SK-N-SH treated with all-trans-retinoic acid at 6 μM for 48 hours (cell line): ENCODE data around the gene CUL2.

Source experiments
- ATAC-seq: fragments of 200-7000 bp; cut with Tn5 transposase; 3 replicates; pipeline ENCODE4 v1.9.1; 2020; ENCODE audit warnings: mild to moderate bottlenecking, moderate library complexity
- ARNTL ChIP-seq: fragments of 450-650 bp; formaldehyde crosslinking; IDR thresholded peaks from 2 replicates; pipeline ENCODE4 v1.5.0; 2020; ENCODE audit warnings: low read depth, mild to moderate bottlenecking, moderate library complexity, borderline replicate concordance
- BACH2 ChIP-seq: fragments of 250-450 bp; sonication (Bioruptor Pico); IDR thresholded peaks from 2 replicates; pipeline ENCODE4 v1.9.0; 2021; ENCODE audit warnings: mild to moderate bottlenecking, borderline replicate concordance
- CSDC2 ChIP-seq: fragments of 250-450 bp; sonication (Bioruptor Pico); IDR thresholded peaks from 2 replicates; pipeline ENCODE4 v1.5.0; 2020; ENCODE audit warnings: mild to moderate bottlenecking, moderate library complexity
- ESRRG ChIP-seq: fragments of 250-450 bp; sonication (Bioruptor Pico); IDR thresholded peaks from 2 replicates; pipeline ENCODE4 v1.6.1; 2021; ENCODE audit warnings: mild to moderate bottlenecking
- GLIS3 ChIP-seq: fragments of 250-450 bp; sonication (Bioruptor Pico); IDR thresholded peaks from 2 replicates; pipeline ENCODE4 v1.5.0; 2020; ENCODE audit warnings: mild to moderate bottlenecking, moderate library complexity
- ISL1 ChIP-seq: fragments of 250-450 bp; sonication (Bioruptor Pico); IDR thresholded peaks from 2 replicates; pipeline ENCODE4 v2.1.2; 2022; ENCODE audit warnings: mild to moderate bottlenecking, moderate library complexity
- OSR1 ChIP-seq: fragments of 250-450 bp; sonication (Bioruptor Pico); IDR thresholded peaks from 2 replicates; pipeline ENCODE4 v1.8.0; 2022; ENCODE audit warnings: moderate library complexity, mild to moderate bottlenecking, inconsistent platforms
- PPARA ChIP-seq: fragments of 250-450 bp; sonication (Bioruptor Pico); IDR thresholded peaks from 2 replicates; pipeline ENCODE4 v1.5.0; 2020; ENCODE audit warnings: mild to moderate bottlenecking, borderline replicate concordance
- RARB ChIP-seq: fragments of 250-450 bp; sonication (Bioruptor Pico); IDR thresholded peaks from 2 replicates; pipeline ENCODE4 v1.8.0; 2021; ENCODE audit warnings: mild to moderate bottlenecking, moderate library complexity
- SNAI2 ChIP-seq: fragments of 250-450 bp; sonication (Bioruptor Pico); IDR thresholded peaks from 2 replicates; pipeline ENCODE4 v1.5.0; 2020; ENCODE audit warnings: mild to moderate bottlenecking, moderate library complexity
- TCF4 ChIP-seq: fragments of 250-450 bp; sonication (Bioruptor Pico); IDR thresholded peaks from 2 replicates; pipeline ENCODE4 v1.8.0; 2021; ENCODE audit warnings: mild to moderate bottlenecking, moderate library complexity, borderline replicate concordance
- TOX ChIP-seq: fragments of 250-450 bp; sonication (Bioruptor Pico); IDR thresholded peaks from 2 replicates; pipeline ENCODE4 v1.8.0; 2021; ENCODE audit warnings: mild to moderate bottlenecking, moderate library complexity, borderline replicate concordance
- ZC3H10 ChIP-seq: fragments of 250-450 bp; sonication (Bioruptor Pico); IDR thresholded peaks from 2 replicates; pipeline ENCODE4 v1.5.1; 2021; ENCODE audit warnings: mild to moderate bottlenecking, moderate library complexity
- ZFP3 ChIP-seq: fragments of 250-450 bp; sonication (Bioruptor Pico); IDR thresholded peaks from 2 replicates; pipeline ENCODE4 v1.5.0; 2020; ENCODE audit warnings: mild to moderate bottlenecking, moderate library complexity
- ZFP30 ChIP-seq: fragments of 450-650 bp; formaldehyde crosslinking; IDR thresholded peaks from 2 replicates; pipeline ENCODE4 v1.5.0; 2022; ENCODE audit warnings: mild to moderate bottlenecking, moderate library complexity
- ZNF565 ChIP-seq: fragments of 450-650 bp; formaldehyde crosslinking; conservative IDR thresholded peaks from 2 replicates; pipeline ENCODE4 v1.5.0; 2020; ENCODE audit warnings: low read depth, mild to moderate bottlenecking, moderate library complexity
- ZNF70 ChIP-seq: fragments of 450-650 bp; formaldehyde crosslinking; IDR thresholded peaks from 2 replicates; pipeline ENCODE4 v1.5.0; 2020; ENCODE audit warnings: mild to moderate bottlenecking, moderate library complexity
- ZNF8 ChIP-seq: fragments of 450-650 bp; formaldehyde crosslinking; IDR thresholded peaks from 2 replicates; pipeline ENCODE4 v1.5.0; 2020; ENCODE audit warnings: mild to moderate bottlenecking, moderate library complexity
- TF ChIP-seq, protein P1 (sequence below): fragments of 250-450 bp; sonication (Bioruptor Pico); IDR thresholded peaks from 2 replicates; pipeline ENCODE4 v1.5.1; 2021; ENCODE audit warnings: mild to moderate bottlenecking, moderate library complexity
- TF ChIP-seq, protein P2 (sequence below): fragments of 250-450 bp; sonication (Bioruptor Pico); IDR thresholded peaks from 2 replicates; pipeline ENCODE4 v1.5.1; 2020; ENCODE audit warnings: low read depth, mild to moderate bottlenecking, moderate library complexity
- TF ChIP-seq, protein P3 (sequence below): fragments of 250-450 bp; sonication (Bioruptor Pico); IDR thresholded peaks from 2 replicates; pipeline ENCODE4 v1.5.0; 2020; ENCODE audit warnings: mild to moderate bottlenecking, moderate library complexity
- TF ChIP-seq, protein P4 (sequence below): fragments of 250-450 bp; sonication (Bioruptor Pico); IDR thresholded peaks from 2 replicates; pipeline ENCODE4 v1.8.0; 2021; ENCODE audit warnings: low read depth, mild to moderate bottlenecking, moderate library complexity, borderline replicate concordance

CUL2 gene

DNA sequence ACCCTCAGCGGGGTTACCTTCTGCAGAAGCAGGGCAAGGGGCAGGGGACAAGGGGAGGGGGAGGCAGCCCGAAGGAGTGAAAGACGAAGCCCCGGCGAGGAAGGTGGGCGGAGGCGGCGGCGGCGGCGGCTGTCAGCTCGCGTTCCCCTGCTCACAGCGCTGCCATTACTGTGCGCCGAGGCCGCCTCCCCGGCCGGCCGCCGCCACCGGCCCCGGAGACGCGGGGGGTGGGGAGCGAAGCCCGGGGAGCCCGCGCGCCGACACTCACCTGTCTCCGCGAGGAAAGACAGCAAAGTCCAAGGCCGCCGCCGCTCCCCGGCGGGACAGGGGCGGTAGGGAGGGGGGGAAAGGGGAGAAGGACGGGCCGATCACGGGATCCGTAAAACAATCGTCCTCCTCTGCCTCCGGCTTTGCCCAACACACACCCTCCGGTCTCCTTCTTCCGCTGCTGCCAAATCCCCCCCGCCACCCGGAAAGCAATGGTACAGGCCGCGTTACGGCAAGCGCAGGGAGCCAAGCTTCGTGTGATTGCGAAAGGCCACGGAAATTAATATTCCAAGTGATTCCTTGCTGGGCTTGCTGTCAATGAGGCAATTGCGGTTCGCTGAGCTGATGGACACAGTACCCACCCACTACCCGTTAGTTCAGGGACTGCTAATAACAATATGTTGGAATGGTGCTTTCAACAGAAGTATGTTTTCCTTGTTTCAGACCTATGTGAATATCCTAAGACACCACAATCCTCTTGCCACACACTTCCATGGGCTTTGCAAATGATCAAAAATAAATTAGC is at the start of gene CUL2:
Gene CUL2 (minus strand): TSS at position 180 of the 793 bp plus-strand sequence. CDS start 19,024 bp downstream, outside the sequence.
- ATAC-seq: peak; percentile 98

DNA sequence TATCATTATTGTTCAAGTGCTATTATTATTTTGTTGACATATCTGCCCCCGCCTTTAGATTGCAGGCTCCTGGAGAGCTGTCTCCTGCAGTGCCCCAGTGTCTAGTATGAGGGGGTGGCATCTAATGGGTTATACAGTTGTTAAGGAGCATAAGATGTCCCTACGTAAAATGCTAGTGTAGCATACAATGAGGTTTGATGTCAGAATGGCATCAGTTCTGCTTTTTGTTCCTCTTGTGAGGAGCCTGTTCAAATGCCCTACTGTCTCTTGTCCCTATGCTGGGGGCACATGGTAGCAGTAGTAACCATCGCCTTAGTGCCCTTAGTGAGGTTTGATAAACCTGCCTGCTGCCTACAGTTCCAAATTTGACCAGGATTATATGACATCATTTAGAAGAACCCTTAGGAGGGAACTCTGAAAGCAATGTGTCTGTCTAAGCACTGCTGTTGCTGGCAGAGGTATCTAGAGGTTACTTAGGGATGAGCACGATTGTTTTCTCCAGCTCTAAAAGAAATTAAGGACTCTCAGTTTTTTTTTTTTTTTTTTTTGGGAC is 46.2 kb upstream of the CUL2 start:
- ATAC-seq: peak; percentile 20; the same call in 2 of the 3 replicates
- TF ChIP-seq ESRRG (no peak), ZNF565 (CRISPR knock-in tag) (no peak), ZFP3 (no peak), BACH2 (no peak), ARNTL (no peak), ZC3H10 (CRISPR knock-in tag) (no peak), SNAI2 (no peak), RARB (CRISPR knock-in tag) (no peak), ZNF70 (no peak), TOX (CRISPR knock-in tag) (no peak), ZNF8 (CRISPR knock-in tag) (no peak), ISL1 (CRISPR knock-in tag) (no peak), OSR1 (CRISPR knock-in tag) (no peak), ZFP30 (CRISPR knock-in tag) (no peak), TCF4 (CRISPR knock-in tag) (no peak), PPARA (CRISPR knock-in tag) (no peak), GLIS3 (no peak)
- TF ChIP-seq, protein P1, sequence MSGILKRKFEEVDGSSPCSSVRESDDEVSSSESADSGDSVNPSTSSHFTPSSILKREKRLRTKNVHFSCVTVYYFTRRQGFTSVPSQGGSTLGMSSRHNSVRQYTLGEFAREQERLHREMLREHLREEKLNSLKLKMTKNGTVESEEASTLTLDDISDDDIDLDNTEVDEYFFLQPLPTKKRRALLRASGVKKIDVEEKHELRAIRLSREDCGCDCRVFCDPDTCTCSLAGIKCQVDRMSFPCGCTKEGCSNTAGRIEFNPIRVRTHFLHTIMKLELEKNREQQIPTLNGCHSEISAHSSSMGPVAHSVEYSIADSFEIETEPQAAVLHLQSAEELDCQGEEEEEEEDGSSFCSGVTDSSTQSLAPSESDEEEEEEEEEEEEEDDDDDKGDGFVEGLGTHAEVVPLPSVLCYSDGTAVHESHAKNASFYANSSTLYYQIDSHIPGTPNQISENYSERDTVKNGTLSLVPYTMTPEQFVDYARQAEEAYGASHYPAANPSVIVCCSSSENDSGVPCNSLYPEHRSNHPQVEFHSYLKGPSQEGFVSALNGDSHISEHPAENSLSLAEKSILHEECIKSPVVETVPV (CRISPR knock-in tag): no peak
- TF ChIP-seq, protein P2, sequence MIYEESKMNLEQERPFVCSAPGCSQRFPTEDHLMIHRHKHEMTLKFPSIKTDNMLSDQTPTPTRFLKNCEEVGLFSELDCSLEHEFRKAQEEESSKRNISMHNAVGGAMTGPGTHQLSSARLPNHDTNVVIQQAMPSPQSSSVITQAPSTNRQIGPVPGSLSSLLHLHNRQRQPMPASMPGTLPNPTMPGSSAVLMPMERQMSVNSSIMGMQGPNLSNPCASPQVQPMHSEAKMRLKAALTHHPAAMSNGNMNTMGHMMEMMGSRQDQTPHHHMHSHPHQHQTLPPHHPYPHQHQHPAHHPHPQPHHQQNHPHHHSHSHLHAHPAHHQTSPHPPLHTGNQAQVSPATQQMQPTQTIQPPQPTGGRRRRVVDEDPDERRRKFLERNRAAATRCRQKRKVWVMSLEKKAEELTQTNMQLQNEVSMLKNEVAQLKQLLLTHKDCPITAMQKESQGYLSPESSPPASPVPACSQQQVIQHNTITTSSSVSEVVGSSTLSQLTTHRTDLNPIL: no peak
- TF ChIP-seq, protein P3, sequence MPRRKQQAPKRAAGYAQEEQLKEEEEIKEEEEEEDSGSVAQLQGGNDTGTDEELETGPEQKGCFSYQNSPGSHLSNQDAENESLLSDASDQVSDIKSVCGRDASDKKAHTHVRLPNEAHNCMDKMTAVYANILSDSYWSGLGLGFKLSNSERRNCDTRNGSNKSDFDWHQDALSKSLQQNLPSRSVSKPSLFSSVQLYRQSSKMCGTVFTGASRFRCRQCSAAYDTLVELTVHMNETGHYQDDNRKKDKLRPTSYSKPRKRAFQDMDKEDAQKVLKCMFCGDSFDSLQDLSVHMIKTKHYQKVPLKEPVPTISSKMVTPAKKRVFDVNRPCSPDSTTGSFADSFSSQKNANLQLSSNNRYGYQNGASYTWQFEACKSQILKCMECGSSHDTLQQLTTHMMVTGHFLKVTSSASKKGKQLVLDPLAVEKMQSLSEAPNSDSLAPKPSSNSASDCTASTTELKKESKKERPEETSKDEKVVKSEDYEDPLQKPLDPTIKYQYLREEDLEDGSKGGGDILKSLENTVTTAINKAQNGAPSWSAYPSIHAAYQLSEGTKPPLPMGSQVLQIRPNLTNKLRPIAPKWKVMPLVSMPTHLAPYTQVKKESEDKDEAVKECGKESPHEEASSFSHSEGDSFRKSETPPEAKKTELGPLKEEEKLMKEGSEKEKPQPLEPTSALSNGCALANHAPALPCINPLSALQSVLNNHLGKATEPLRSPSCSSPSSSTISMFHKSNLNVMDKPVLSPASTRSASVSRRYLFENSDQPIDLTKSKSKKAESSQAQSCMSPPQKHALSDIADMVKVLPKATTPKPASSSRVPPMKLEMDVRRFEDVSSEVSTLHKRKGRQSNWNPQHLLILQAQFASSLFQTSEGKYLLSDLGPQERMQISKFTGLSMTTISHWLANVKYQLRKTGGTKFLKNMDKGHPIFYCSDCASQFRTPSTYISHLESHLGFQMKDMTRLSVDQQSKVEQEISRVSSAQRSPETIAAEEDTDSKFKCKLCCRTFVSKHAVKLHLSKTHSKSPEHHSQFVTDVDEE (CRISPR knock-in tag): no peak

More for the DNA sequence above, at the start of gene CUL2:
- TF ChIP-seq, protein P4, sequence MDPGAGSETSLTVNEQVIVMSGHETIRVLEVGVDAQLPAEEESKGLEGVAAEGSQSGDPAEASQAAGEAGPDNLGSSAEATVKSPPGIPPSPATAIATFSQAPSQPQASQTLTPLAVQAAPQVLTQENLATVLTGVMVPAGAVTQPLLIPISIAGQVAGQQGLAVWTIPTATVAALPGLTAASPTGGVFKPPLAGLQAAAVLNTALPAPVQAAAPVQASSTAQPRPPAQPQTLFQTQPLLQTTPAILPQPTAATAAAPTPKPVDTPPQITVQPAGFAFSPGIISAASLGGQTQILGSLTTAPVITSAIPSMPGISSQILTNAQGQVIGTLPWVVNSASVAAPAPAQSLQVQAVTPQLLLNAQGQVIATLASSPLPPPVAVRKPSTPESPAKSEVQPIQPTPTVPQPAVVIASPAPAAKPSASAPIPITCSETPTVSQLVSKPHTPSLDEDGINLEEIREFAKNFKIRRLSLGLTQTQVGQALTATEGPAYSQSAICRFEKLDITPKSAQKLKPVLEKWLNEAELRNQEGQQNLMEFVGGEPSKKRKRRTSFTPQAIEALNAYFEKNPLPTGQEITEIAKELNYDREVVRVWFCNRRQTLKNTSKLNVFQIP (CRISPR knock-in tag): no peak
- TF ChIP-seq CSDC2 (CRISPR knock-in tag): no peak
- TF ChIP-seq TOX (CRISPR knock-in tag): no peak
- TF ChIP-seq, protein P3 (CRISPR knock-in tag): no peak
- TF ChIP-seq SNAI2: no peak
- no peak for TF ChIP-seq ZNF565 (CRISPR knock-in tag)
- TF ChIP-seq, protein P1 (CRISPR knock-in tag): no peak
- no peak for TF ChIP-seq BACH2
- no peak for TF ChIP-seq GLIS3
- no peak for TF ChIP-seq ESRRG
- no peak for TF ChIP-seq ZC3H10 (CRISPR knock-in tag)
- no peak for TF ChIP-seq OSR1 (CRISPR knock-in tag)
- no peak for TF ChIP-seq PPARA (CRISPR knock-in tag)
- TF ChIP-seq ARNTL: no peak
